ENCODE measurements around the gene CLUH.

Gene CLUH

DNA sequence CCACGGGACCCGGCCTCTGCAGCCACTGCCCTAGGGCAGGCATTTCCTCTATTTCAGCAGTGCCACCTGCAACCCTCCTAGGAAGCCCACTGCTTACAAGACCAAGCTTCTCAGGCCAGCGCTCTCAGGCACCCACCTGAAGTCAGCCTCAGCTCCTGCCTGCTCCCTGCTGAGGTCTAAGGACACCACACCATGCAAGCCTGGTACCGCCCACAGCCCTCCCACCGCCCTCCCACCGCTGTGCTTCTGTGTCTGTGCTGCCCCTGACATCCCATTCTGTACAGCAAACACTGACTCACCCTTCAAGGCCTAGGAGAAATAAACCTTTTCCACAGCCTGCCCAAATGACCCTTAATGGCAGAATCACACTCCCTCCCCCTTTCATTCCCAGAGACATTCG, 6.3 kb downstream of the CLUH start:
- no peaks in the 10 kb centered on the region for H3K9me3 ChIP-seq (ENCODE audit: control insufficient read depth, insufficient read depth, low read length)
- no peaks in the 10 kb centered on the region for H3K27me3 ChIP-seq (ENCODE audit: control insufficient read depth, low read length)
- TF ChIP-seq CTCF (IDR thresholded peaks at IDR 0.05; ENCODE audit: low read depth, low read length, poor library complexity, severe bottlenecking) (no peak), EZH2phosphoT487 (IDR thresholded peaks at IDR 0.05; ENCODE audit: borderline replicate concordance, low read length) (no peak)
- no peaks in the 10 kb centered on the region for H3F3A ChIP-seq (ENCODE audit: control insufficient read depth, insufficient read depth)
- no peaks in the 10 kb centered on the region for H3K9me2 ChIP-seq (replicated peaks; ENCODE audit: control insufficient read depth, low read length)
- H3K4me1 ChIP-seq (ENCODE audit: control insufficient read depth, low read length) = peaks cover 21% of the 10 kb centered on the region
- peaks cover 82% of the 10 kb centered on the region for H3K36me3 ChIP-seq (ENCODE audit: control insufficient read depth, low read length)
- no peak overlapping the region for H3K4me3 ChIP-seq (ENCODE audit: low read length)
- H4K20me1 ChIP-seq (ENCODE audit: control insufficient read depth, insufficient read depth, low read depth, low read length) = peaks cover 22% of the 10 kb centered on the region
- no peak overlapping the region for H3K4me2 ChIP-seq (ENCODE audit: low read length)
- H3K79me2 ChIP-seq (ENCODE audit: control insufficient read depth, low read length) = peaks cover 71% of the 10 kb centered on the region
- H3K27ac ChIP-seq (ENCODE audit: low read depth, low read length) = no peak overlapping the region

DNA sequence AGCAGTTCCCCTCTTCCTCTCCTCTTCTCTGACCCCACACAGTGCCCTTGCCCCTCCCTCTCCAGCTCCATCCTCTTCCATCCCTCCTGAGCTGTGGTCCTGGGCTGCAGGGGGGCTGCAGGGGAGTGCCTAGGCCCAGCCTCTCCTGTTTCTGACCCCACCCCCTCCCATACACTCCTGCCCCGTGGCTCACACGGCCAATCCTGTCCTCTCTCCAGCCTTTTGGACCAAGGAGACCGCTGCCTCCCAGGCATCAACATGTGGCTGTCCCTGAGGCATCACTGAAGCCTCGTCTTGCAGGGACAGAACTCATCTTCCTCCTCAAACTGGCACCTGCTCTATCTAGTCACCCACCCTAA, 6.7 kb downstream of the CLUH start:
- H3K27ac ChIP-seq (ENCODE audit: low read depth, low read length) = no peak overlapping the region
- H3K4me1 ChIP-seq (ENCODE audit: control insufficient read depth, low read length) = peaks cover 17% of the 10 kb centered on the region
- peaks cover 83% of the 10 kb centered on the region for H3K36me3 ChIP-seq (ENCODE audit: control insufficient read depth, low read length)
- peaks cover 67% of the 10 kb centered on the region for H3K79me2 ChIP-seq (ENCODE audit: control insufficient read depth, low read length)
- H3K9me3 ChIP-seq (ENCODE audit: control insufficient read depth, insufficient read depth, low read length) = no peaks in the 10 kb centered on the region
- no peaks in the 10 kb centered on the region for H3K27me3 ChIP-seq (ENCODE audit: control insufficient read depth, low read length)
- H3K4me3 ChIP-seq (ENCODE audit: low read length) = no peak overlapping the region
- TF ChIP-seq CTCF (IDR thresholded peaks at IDR 0.05; ENCODE audit: low read depth, low read length, poor library complexity, severe bottlenecking) = no peak
- TF ChIP-seq EZH2phosphoT487 (IDR thresholded peaks at IDR 0.05; ENCODE audit: borderline replicate concordance, low read length) = no peak
- no peaks in the 10 kb centered on the region for H3F3A ChIP-seq (ENCODE audit: control insufficient read depth, insufficient read depth)
- H3K4me2 ChIP-seq (ENCODE audit: low read length) = no peak overlapping the region
- no peaks in the 10 kb centered on the region for H3K9me2 ChIP-seq (replicated peaks; ENCODE audit: control insufficient read depth, low read length)
- H4K20me1 ChIP-seq (ENCODE audit: control insufficient read depth, insufficient read depth, low read depth, low read length) = peaks cover 21% of the 10 kb centered on the region

DNA sequence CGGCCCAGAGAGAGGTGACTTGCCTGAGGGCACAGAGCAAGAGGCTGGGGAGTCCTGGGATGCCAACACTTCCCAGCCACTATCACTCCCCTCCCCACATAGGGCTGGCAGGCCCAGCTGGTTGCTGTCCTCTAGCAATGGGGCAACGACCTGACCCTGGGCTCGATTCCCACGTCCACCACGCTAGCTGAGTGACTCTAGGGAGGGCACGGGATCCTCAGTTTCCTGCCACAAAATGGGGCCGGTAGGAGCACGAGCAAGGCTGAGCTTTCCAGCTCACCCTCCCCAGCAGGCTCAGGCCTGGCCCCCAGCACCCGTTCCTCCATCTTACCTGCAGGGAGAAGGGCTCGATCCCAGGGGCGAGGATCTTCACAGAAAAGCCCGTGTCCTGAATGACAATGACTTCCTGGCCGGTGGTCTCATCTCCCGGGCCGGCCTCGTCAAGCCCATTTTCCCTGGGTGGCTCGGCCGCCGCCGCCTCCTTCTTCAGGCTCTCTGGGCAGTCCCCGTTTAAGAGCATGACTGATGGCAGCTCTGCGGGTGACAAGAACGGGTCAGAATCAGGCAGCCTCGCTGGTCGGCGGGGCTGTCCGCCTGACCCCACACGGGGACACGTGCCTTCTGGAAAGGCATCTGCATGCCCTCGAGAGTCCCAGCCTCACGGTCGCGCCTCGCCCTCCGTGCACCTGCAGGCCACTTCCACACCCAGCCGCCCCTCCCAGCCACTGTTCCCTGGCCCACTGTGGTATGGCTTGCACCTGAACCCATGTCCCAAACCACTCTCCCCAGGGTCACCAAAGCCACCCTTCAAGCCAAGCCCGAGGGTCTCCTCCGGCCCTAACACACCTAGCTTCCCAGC, 7.3 kb downstream of the CLUH start:
- Histone ChIP-seq H3K4me1 (ENCODE audit: control insufficient read depth, low read length) (peaks cover 13% of the 10 kb centered on the region), H3K9me2 (replicated peaks; ENCODE audit: control insufficient read depth, low read length) (no peaks in the 10 kb centered on the region), H3K36me3 (ENCODE audit: control insufficient read depth, low read length) (peaks cover 85% of the 10 kb centered on the region), H3K27me3 (ENCODE audit: control insufficient read depth, low read length) (no peaks in the 10 kb centered on the region), H3K4me3 (ENCODE audit: low read length) (no peak overlapping the region), H3K9me3 (ENCODE audit: control insufficient read depth, insufficient read depth, low read length) (no peaks in the 10 kb centered on the region), H3K4me2 (ENCODE audit: low read length) (no peak overlapping the region), H3K27ac (ENCODE audit: low read depth, low read length) (no peak overlapping the region), H3K79me2 (ENCODE audit: control insufficient read depth, low read length) (peaks cover 61% of the 10 kb centered on the region), H3F3A (ENCODE audit: control insufficient read depth, insufficient read depth) (no peaks in the 10 kb centered on the region), H4K20me1 (ENCODE audit: control insufficient read depth, insufficient read depth, low read depth, low read length) (peaks cover 21% of the 10 kb centered on the region)
- TF ChIP-seq CTCF (IDR thresholded peaks at IDR 0.05; ENCODE audit: low read depth, low read length, poor library complexity, severe bottlenecking) (no peak), EZH2phosphoT487 (IDR thresholded peaks at IDR 0.05; ENCODE audit: borderline replicate concordance, low read length) (no peak)

All from DOHH2 (cell line).